DMS 273 (cell line): Measurements from ENCODE around the gene GRIK5.

ENCODE experiments used
- DNase-seq: peaks from one replicate; lab custom pipeline; 2025; ENCODE audit not compliant: unreplicated experiment; lab: John Stamatoyannopoulos, UW

Gene GRIK5

GRCh38 chr19:42076380-42076944 is 6.5 kb upstream of the GRIK5 start:
- DNase-seq, result no peak

- peak; percentile 100 for DNase-seq
Measured at GRCh38 chr19:42075616-42076379, 5.8 kb upstream of the GRIK5 start, which contains the start of gene ZNF574. Gene ZNF574, plus strand, starts transcription at chr19:42076166. Its CDS starts 2,441 bp downstream, at chr19:42078607.

- DNase-seq, result no peak
Measured at GRCh38 chr19:42075364-42075615, 5.3 kb upstream of the GRIK5 start.

GRCh38 chr19:42074513-42075363 is 4.7 kb upstream of the GRIK5 start:
- peak; percentile 61 for DNase-seq

GRCh38 chr19:42071247-42071646 is 1.2 kb upstream of the GRIK5 start:
- DNase-seq, result no peak

GRCh38 chr19:42068756-42069571 is 1.0 kb downstream of the GRIK5 start:
- no peak for DNase-seq

- DNase-seq, result no peak
Measured at GRCh38 chr19:42068361-42068755, 1.6 kb downstream of the GRIK5 start.

- DNase-seq, result no peak
Measured at GRCh38 chr19:42067315-42067888, 2.6 kb downstream of the GRIK5 start.

- peak; percentile 93 for DNase-seq
Measured at GRCh38 chr19:42066075-42066754, 3.8 kb downstream of the GRIK5 start.

GRCh38 chr19:42065511-42065910 is 4.5 kb downstream of the GRIK5 start:
- DNase-seq, result no peak

- no peak for DNase-seq
Measured at GRCh38 chr19:42065051-42065450, 5.0 kb downstream of the GRIK5 start.

- DNase-seq, result no peak
Measured at GRCh38 chr19:42064432-42064831, 5.6 kb downstream of the GRIK5 start.

- DNase-seq, result no peak
Measured at GRCh38 chr19:42062381-42062780, 7.6 kb downstream of the GRIK5 start.

- no peak for DNase-seq
Measured at GRCh38 chr19:42060117-42060516, 9.9 kb downstream of the GRIK5 start.

- no peak for DNase-seq
Measured at GRCh38 chr19:42059196-42059595, 10.8 kb downstream of the GRIK5 start.

GRCh38 chr19:42057846-42058245 is 12.2 kb downstream of the GRIK5 start:
- DNase-seq, result peak; percentile 60

- no peak for DNase-seq
Measured at GRCh38 chr19:42054205-42054604, 15.8 kb downstream of the GRIK5 start.

GRCh38 chr19:42053037-42053935 is 16.7 kb downstream of the GRIK5 start:
- no peak for DNase-seq

GRCh38 chr19:42052241-42052863 is 17.7 kb downstream of the GRIK5 start:
- DNase-seq, result peak; percentile 94
